Trophoblast cell (in vitro differentiated cells and primary cell): Measurements from ENCODE around the gene CNPY4.
A peak's percentile ranks its signal among the peaks of the same experiment; 100 is the strongest.

Experiments used
- DNase-seq, 2 donors: peaks; one replicate each; pipeline ENCODE4 v3.0.0-alpha.2; 2016
- H2AFZ ChIP-seq: 2 replicates; pipeline ENCODE4 v1.6.1; 2013; ENCODE audit warnings: low read length, moderate library complexity, mild to moderate bottlenecking; ENCODE audit not compliant: insufficient read depth, poor library complexity
- H2AK5ac ChIP-seq: 2 replicates; pipeline ENCODE4 v1.6.1; 2013; ENCODE audit warnings: mild to moderate bottlenecking, low read length
- H2BK120ac ChIP-seq: 2 replicates; pipeline ENCODE4 v1.6.1; 2013; ENCODE audit warnings: low read length, mild to moderate bottlenecking, moderate library complexity; ENCODE audit not compliant: insufficient read depth, poor library complexity
- H2BK12ac ChIP-seq: 2 replicates; pipeline ENCODE4 v1.6.1; 2013; ENCODE audit warnings: mild to moderate bottlenecking, low read length, moderate library complexity
- H2BK5ac ChIP-seq: 2 replicates; pipeline ENCODE4 v1.6.1; 2013; ENCODE audit warnings: low read length, low read depth, moderate library complexity, mild to moderate bottlenecking; ENCODE audit not compliant: poor library complexity
- H3K14ac ChIP-seq: 2 replicates; pipeline ENCODE4 v1.6.1; 2013; ENCODE audit warnings: mild to moderate bottlenecking, low read length
- H3K18ac ChIP-seq: 2 replicates; pipeline ENCODE4 v1.6.1; 2013; ENCODE audit warnings: mild to moderate bottlenecking, low read length
- H3K23ac ChIP-seq: 2 replicates; pipeline ENCODE4 v1.6.1; 2013; ENCODE audit warnings: low read length
- H3K27ac ChIP-seq: 2 replicates; pipeline ENCODE4 v1.5.1; 2013; ENCODE audit warnings: low read depth, mild to moderate bottlenecking, inconsistent platforms, low read length, moderate library complexity
- H3K27me3 ChIP-seq: 2 replicates; pipeline ENCODE4 v1.6.1; 2013; ENCODE audit warnings: inconsistent platforms, mild to moderate bottlenecking, low read length, moderate library complexity; ENCODE audit not compliant: insufficient read depth
- H3K36me3 ChIP-seq, 2 experiments: 1 replicate in 1 of 2; 2 replicates in 1 of 2; pipeline ENCODE4 v1.6.1; 2013; ENCODE audit warnings: low read length in 2 of 2, mild to moderate bottlenecking in 2 of 2, moderate library complexity in 1 of 2; ENCODE audit not compliant: insufficient read depth in 2 of 2, control insufficient read depth in 1 of 2
- H3K4ac ChIP-seq: 2 replicates; pipeline ENCODE4 v1.6.1; 2013; ENCODE audit warnings: low read depth, mild to moderate bottlenecking, low read length, moderate library complexity
- H3K4me1 ChIP-seq, 2 experiments: 1 replicate in 1 of 2; 2 replicates in 1 of 2; pipeline ENCODE4 v1.6.1; 2013; ENCODE audit warnings: low read length in 2 of 2, mild to moderate bottlenecking in 2 of 2, moderate library complexity in 1 of 2; ENCODE audit not compliant: insufficient read depth in 2 of 2, control insufficient read depth in 1 of 2
- H3K4me2 ChIP-seq: 2 replicates; pipeline ENCODE4 v1.6.1; 2013; ENCODE audit warnings: inconsistent platforms, mild to moderate bottlenecking, low read length, moderate library complexity
- H3K4me3 ChIP-seq: 2 replicates; pipeline ENCODE4 v1.5.1; 2013; ENCODE audit warnings: mild to moderate bottlenecking, low read depth, low read length, inconsistent platforms
- H3K79me1 ChIP-seq: one replicate; pipeline ENCODE4 v1.6.1; 2013; ENCODE audit warnings: low read length
- H3K79me2 ChIP-seq: 2 replicates; pipeline ENCODE4 v1.6.1; 2013; ENCODE audit warnings: low read length, mild to moderate bottlenecking; ENCODE audit not compliant: control insufficient read depth, insufficient read depth, poor library complexity
- H3K9ac ChIP-seq: 2 replicates; pipeline ENCODE4 v1.6.1; 2013; ENCODE audit warnings: mild to moderate bottlenecking, low read length
- H3K9me3 ChIP-seq: 2 replicates; pipeline ENCODE4 v1.6.1; 2013; ENCODE audit warnings: low read depth, mild to moderate bottlenecking, control low read depth, inconsistent platforms, low read length; ENCODE audit not compliant: insufficient read depth
- H4K12ac ChIP-seq: 2 replicates; pipeline ENCODE4 v1.6.1; 2013; ENCODE audit warnings: low read depth, mild to moderate bottlenecking, low read length, moderate library complexity
- H4K8ac ChIP-seq: 2 replicates; pipeline ENCODE4 v1.6.1; 2013; ENCODE audit warnings: low read depth, mild to moderate bottlenecking, low read length, moderate library complexity
- H4K91ac ChIP-seq: one replicate; pipeline ENCODE4 v1.6.1; 2013; ENCODE audit warnings: low read depth, mild to moderate bottlenecking, low read length, moderate library complexity
- WGBS: extraction: QIAGEN DNeasy Blood & Tissue Kit; methylation state at CpG from one replicate; pipeline ENCODE4 v1.1.7; 2013; ENCODE audit warnings: missing lambda C conversion rate; ENCODE audit not compliant: insufficient read length, insufficient coverage; ENCODE audit errors: extremely low coverage; 5-methylcytosine and 5-hydroxymethylcytosine counted together

The CNPY4 gene

GRCh38 chr7:100130608-100131453 is 11.4 kb downstream of the CNPY4 start:
- Histone ChIP-seq H4K12ac (no peak overlapping the region), H3K79me2 (peaks cover 13% of the 10 kb centered on the region), H3K4me1 (peaks cover 3 to 8% of the 10 kb centered on the region in 2 experiments), H2BK5ac (no peak overlapping the region), H2AFZ (no peak overlapping the region), H2AK5ac (no peak overlapping the region), H2BK12ac (no peak overlapping the region), H3K4ac (no peak overlapping the region), H3K4me2 (peak overlapping the region; percentile 60), H3K79me1 (peaks cover 15% of the 10 kb centered on the region), H3K36me3 (no peaks in the 10 kb centered on the region), H3K9ac (no peak overlapping the region), H4K8ac (no peak overlapping the region), H2BK120ac (no peak overlapping the region), H3K14ac (no peak overlapping the region), H4K91ac (no peak overlapping the region), H3K27me3 (no peaks in the 10 kb centered on the region), H3K18ac (no peak overlapping the region), H3K9me3 (no peaks in the 10 kb centered on the region), H3K23ac (no peak overlapping the region), H3K4me3 (no peak overlapping the region), H3K27ac (no peak overlapping the region)
- no CpG with 5 or more reads among the region's 24 CpGs for WGBS
- peak; percentile 61 to 83 for DNase-seq

GRCh38 chr7:100132126-100132525 is 12.7 kb downstream of the CNPY4 start:
- H3K79me1 ChIP-seq: peaks cover 9% of the 10 kb centered on the region
- H3K9me3 ChIP-seq: no peaks in the 10 kb centered on the region
- peaks cover 3 to 6% of the 10 kb centered on the region in 2 experiments for H3K4me1 ChIP-seq
- no peak overlapping the region for H3K14ac ChIP-seq
- H4K12ac ChIP-seq: no peak overlapping the region
- H3K4me2 ChIP-seq: no peak overlapping the region
- H3K36me3 ChIP-seq: no peaks in the 10 kb centered on the region
- no peak for DNase-seq
- no peak overlapping the region for H3K23ac ChIP-seq
- no peak overlapping the region for H2AFZ ChIP-seq
- no peak overlapping the region for H4K8ac ChIP-seq
- H3K18ac ChIP-seq: no peak overlapping the region
- no peak overlapping the region for H3K4ac ChIP-seq
- no peak overlapping the region for H3K27ac ChIP-seq
- H3K27me3 ChIP-seq: no peaks in the 10 kb centered on the region
- no peak overlapping the region for H2BK5ac ChIP-seq
- H3K4me3 ChIP-seq: no peak overlapping the region
- WGBS: no CpG with 5 or more reads among the region's 7 CpGs
- peaks cover 7% of the 10 kb centered on the region for H3K79me2 ChIP-seq
- no peak overlapping the region for H2AK5ac ChIP-seq
- H2BK12ac ChIP-seq: no peak overlapping the region
- H3K9ac ChIP-seq: no peak overlapping the region
- no peak overlapping the region for H2BK120ac ChIP-seq
- H4K91ac ChIP-seq: no peak overlapping the region

GRCh38 chr7:100132697-100133151 is 13.3 kb downstream of the CNPY4 start:
- DNase-seq: peak in 1 of 2 donors; percentile 80
- Histone ChIP-seq H3K27me3 (no peaks in the 10 kb centered on the region), H4K12ac (no peak overlapping the region), H3K4me3 (no peak overlapping the region), H2BK12ac (no peak overlapping the region), H3K9ac (no peak overlapping the region), H3K9me3 (no peaks in the 10 kb centered on the region), H3K4me2 (no peak overlapping the region), H4K91ac (no peak overlapping the region), H2BK5ac (no peak overlapping the region), H3K27ac (no peak overlapping the region), H3K14ac (no peak overlapping the region), H3K18ac (no peak overlapping the region), H2BK120ac (no peak overlapping the region), H3K4me1 (peaks cover 3 to 5% of the 10 kb centered on the region in 2 experiments), H2AK5ac (no peak overlapping the region), H4K8ac (no peak overlapping the region), H3K23ac (no peak overlapping the region), H2AFZ (no peak overlapping the region), H3K79me2 (peaks cover under 1% of the 10 kb centered on the region), H3K4ac (no peak overlapping the region), H3K36me3 (no peaks in the 10 kb centered on the region), H3K79me1 (peaks cover 3% of the 10 kb centered on the region)
- no CpG with 5 or more reads among the region's 3 CpGs for WGBS

GRCh38 chr7:100137851-100138760 is 18.7 kb downstream of the CNPY4 start:
- no peak overlapping the region for H2AK5ac ChIP-seq
- no peaks in the 10 kb centered on the region for H3K4me1 ChIP-seq
- H3K36me3 ChIP-seq: no peaks in the 10 kb centered on the region
- no peaks in the 10 kb centered on the region for H3K9me3 ChIP-seq
- WGBS: no CpG with 5 or more reads among the region's 13 CpGs
- H4K91ac ChIP-seq: no peak overlapping the region
- H3K79me1 ChIP-seq: no peaks in the 10 kb centered on the region
- DNase-seq: no peak
- no peak overlapping the region for H2BK12ac ChIP-seq
- H3K27me3 ChIP-seq: no peaks in the 10 kb centered on the region
- H4K12ac ChIP-seq: no peak overlapping the region
- H3K4me2 ChIP-seq: no peak overlapping the region
- H2AFZ ChIP-seq: no peak overlapping the region
- no peak overlapping the region for H3K4ac ChIP-seq
- no peak overlapping the region for H3K4me3 ChIP-seq
- no peak overlapping the region for H2BK5ac ChIP-seq
- no peak overlapping the region for H3K27ac ChIP-seq
- no peak overlapping the region for H3K14ac ChIP-seq
- H3K23ac ChIP-seq: no peak overlapping the region
- H3K79me2 ChIP-seq: no peaks in the 10 kb centered on the region
- H4K8ac ChIP-seq: no peak overlapping the region
- H3K9ac ChIP-seq: no peak overlapping the region
- no peak overlapping the region for H3K18ac ChIP-seq
- no peak overlapping the region for H2BK120ac ChIP-seq
